Activated CD4-positive, alpha-beta T cell treated with anti-CD3 and anti-CD28 coated beads, Interleukin-2, amount 10 ng/mL, durations not matched to agents 7 days and 5 days (primary cell): ENCODE measurements around the gene P2RX7. TPM values are rescaled to one million over a fixed set of nuclear protein-coding genes. Genes with fewer than 3 reads are reported as not detected.

Experiments
- CTCF ChIA-PET: fragments of 350-600 bp; sonication (Branson Sonifier 250); formaldehyde crosslinking; loops from one replicate; lab custom pipeline; 2021; ENCODE audit warnings: antibody characterized with exemption; lab: Charles Lee
- POLR2A ChIA-PET: fragments of 350-600 bp; sonication (Branson Sonifier 250); formaldehyde crosslinking; loops from one replicate; lab custom pipeline; 2021; ENCODE audit warnings: antibody characterized with exemption; lab: Charles Lee
- DNase-seq: peaks from one replicate; pipeline ENCODE4 v3.0.0-alpha.2; 2020
- H3K27ac Mint-ChIP-seq: one replicate; pipeline ENCODE4 v1.8.0; 2021; ENCODE audit warnings: mild to moderate bottlenecking, moderate library complexity, mixed read lengths
- H3K27me3 Mint-ChIP-seq: one replicate; pipeline ENCODE4 v1.8.0; 2021; ENCODE audit warnings: mixed read lengths
- H3K36me3 Mint-ChIP-seq: one replicate; pipeline ENCODE4 v1.8.0; 2021; ENCODE audit warnings: low read depth, mixed read lengths
- H3K4me1 Mint-ChIP-seq: one replicate; pipeline ENCODE4 v1.8.0; 2021; ENCODE audit warnings: mixed read lengths
- H3K4me3 Mint-ChIP-seq: one replicate; pipeline ENCODE4 v1.8.0; 2021; ENCODE audit warnings: mild to moderate bottlenecking, moderate library complexity, mixed read lengths
- H3K9me3 Mint-ChIP-seq: one replicate; pipeline ENCODE4 v1.8.0; 2021; ENCODE audit warnings: mixed read lengths
- total RNA-seq, 2 experiments: library from RNA; stranded (reverse); gene quantifications; one replicate each; pipeline ENCODE4 v1.2.3, GENCODE V29; 2021

Gene P2RX7
- 10 to 100 TPM; 19.8 to 21.4 TPM for total RNA-seq

DNA sequence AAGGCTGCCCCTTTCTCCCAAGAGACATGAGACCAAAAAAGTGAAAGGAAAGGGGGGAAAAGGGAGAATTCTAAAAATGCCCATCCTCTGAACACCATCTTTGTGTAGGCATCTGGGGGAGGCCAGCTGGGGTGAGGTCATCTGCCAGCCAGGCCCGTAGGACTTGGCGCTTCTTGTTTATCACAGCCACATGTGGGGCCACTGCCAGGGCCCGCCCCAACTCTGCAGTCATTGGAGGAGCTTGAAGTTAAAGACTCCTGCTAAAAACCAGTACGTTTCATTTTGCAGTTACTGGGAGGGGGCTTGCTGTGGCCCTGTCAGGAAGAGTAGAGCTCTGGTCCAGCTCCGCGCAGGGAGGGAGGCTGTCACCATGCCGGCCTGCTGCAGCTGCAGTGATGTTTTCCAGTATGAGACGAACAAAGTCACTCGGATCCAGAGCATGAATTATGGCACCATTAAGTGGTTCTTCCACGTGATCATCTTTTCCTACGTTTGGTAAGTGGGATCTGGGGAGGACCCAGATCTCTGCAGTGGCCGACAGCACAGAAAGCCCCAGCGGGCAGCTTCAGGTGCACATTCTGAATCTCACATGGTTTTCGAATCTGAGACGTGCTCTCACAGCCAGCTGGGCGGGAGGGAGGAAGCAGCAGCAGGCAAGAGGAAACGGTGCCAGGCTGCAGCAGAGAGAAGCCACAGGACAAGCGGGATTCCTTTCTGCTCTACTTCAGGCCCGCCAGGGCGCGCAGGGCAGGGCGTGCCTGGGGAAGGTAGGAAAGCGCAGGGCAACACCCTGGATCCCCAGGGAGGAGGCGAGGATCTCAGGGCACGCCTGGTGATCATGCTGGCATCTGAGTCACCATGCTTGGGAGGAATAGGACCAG lies at the start of gene P2RX7:
Gene P2RX7 (plus strand): TSS at position 276 of the 881 bp plus-strand sequence. CDS start 95 bp downstream, at position 371.
- DNase-seq, result peak; percentile 56
- Mint-ChIP-seq H3K27ac (peak within 1 kb of the TSS; percentile 84), H3K36me3 (peaks cover 37% of the 10 kb centered on the region), H3K4me3 (peak within 1 kb of the TSS; percentile 86), H3K27me3 (no peaks in the 10 kb centered on the region), H3K4me1 (peaks cover 73% of the 10 kb centered on the region), H3K9me3 (peaks cover 6% of the 10 kb centered on the region)
- CTCF ChIA-PET, result interaction anchor here (0.7 to 0.9 kb wide), 4 partner anchors 8 to 73 kb away, joined by 3 to 4 read pairs (median 4); no protein-coding TSS in a partner anchor
- POLR2A ChIA-PET, result no interaction called here

DNA sequence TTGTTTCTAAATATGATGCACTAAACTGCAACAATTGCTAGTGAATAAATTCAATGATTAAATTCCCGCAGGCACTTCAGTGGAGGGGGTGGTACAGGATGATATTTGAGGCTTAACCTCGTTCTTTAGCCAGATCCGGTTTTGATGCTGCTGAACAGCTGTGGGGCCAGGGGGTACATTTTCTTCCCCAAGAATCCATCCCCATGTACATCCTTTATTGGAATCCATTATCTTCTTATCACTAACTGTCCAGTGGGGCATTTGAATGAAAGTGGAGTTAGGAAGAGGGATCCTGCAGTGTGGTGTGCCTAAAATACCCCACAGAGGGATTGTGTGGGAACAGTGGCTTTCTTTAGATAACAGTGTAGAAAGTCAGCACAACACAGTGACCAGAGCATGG lies 48.4 kb upstream of the P2RX7 start:
- ChIA-PET CTCF (interaction anchor here (2.6 kb wide), 1 partner anchor 24 kb away, joined by 9 read pairs; no protein-coding TSS in a partner anchor), POLR2A (no interaction called here)
- H3K27ac Mint-ChIP-seq, result no peak overlapping the region
- H3K36me3 Mint-ChIP-seq, result no peaks in the 10 kb centered on the region
- peaks cover 22% of the 10 kb centered on the region for H3K4me1 Mint-ChIP-seq
- no peaks in the 10 kb centered on the region for H3K9me3 Mint-ChIP-seq
- DNase-seq, result no peak
- peaks cover 4% of the 10 kb centered on the region for H3K27me3 Mint-ChIP-seq
- no peak overlapping the region for H3K4me3 Mint-ChIP-seq

DNA sequence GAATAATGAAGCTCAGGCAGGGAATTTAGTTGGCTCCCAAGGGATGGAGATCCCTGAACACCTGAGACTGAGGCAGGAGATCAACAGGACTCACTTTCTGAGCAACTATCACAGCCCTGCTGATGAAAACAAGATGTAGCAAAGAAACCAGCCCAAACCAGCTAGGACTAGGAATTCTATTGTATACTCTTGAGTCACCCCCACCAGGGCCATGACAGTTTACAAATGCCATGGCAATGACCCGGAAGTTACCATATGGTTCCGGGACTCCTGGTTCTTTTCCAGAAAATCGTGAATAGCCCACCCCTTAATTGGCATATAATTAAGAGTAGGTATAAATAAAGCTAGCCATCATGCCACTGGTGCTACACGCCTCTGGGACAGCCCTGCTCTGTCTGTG lies 47.6 kb upstream of the P2RX7 start:
- ChIA-PET POLR2A (no interaction called here), CTCF (interaction anchor here (2.2 kb wide), 1 partner anchor 25 kb away, joined by 8 read pairs; no protein-coding TSS in a partner anchor)
- H3K4me3 Mint-ChIP-seq, result no peak overlapping the region

DNA sequence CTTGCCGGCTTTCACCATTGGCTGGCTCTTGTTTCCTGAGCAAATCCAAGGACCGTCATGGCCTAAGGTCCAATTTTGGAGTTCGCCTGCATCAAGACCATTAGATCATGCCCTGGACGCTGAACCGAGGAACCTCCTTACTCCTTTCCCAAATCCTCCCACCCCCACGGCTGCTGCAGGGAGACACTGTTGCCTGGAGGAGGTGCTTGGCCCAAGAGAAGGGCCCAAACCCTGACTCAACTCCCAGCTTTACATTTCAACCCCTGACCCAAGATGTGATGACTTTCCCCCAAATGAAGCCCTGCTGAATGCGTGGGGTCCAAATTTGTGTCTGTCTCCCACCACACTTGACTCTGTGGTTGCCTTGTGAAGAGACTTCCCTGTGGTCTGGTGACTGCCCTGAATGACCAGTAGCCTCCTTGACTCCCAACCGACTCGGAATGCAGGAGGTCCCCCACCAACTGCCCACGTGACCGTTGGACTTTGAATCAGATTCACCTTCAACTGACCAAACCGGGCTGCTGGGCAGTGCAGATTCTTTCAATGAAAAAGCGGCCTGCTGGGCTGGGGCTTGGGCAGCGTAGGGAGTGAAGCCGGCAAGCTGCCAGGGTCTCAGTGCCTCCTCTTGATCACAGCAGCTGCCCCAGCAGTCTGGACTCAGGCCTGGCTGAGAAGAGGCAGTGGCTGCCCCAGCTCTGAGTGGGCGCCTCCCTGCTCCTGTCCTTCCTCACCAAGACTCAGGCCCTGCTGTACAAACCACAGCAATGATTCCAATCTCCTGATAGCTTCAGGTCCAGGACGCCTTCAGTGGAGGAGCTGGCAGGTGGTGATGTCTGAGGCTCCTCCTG lies 46.9 kb upstream of the P2RX7 start:
- H3K36me3 Mint-ChIP-seq, result no peaks in the 10 kb centered on the region
- ChIA-PET POLR2A (no interaction called here), CTCF (interaction anchor here (0.6 to 2.2 kb wide), 2 partner anchors 26 to 107 kb away, joined by 3 to 8 read pairs; no protein-coding TSS in a partner anchor)
- no peak for DNase-seq
- peaks cover 4% of the 10 kb centered on the region for H3K27me3 Mint-ChIP-seq
- no peak overlapping the region for H3K27ac Mint-ChIP-seq
- H3K4me3 Mint-ChIP-seq, result no peak overlapping the region
- H3K4me1 Mint-ChIP-seq, result peaks cover 22% of the 10 kb centered on the region
- no peaks in the 10 kb centered on the region for H3K9me3 Mint-ChIP-seq

More for the DNA sequence above, 47.6 kb upstream of the P2RX7 start:
- H3K36me3 Mint-ChIP-seq, result no peaks in the 10 kb centered on the region
- H3K27ac Mint-ChIP-seq, result no peak overlapping the region
- no peaks in the 10 kb centered on the region for H3K9me3 Mint-ChIP-seq
- H3K4me1 Mint-ChIP-seq, result peaks cover 22% of the 10 kb centered on the region
- peaks cover 4% of the 10 kb centered on the region for H3K27me3 Mint-ChIP-seq
- no peak for DNase-seq

DNA sequence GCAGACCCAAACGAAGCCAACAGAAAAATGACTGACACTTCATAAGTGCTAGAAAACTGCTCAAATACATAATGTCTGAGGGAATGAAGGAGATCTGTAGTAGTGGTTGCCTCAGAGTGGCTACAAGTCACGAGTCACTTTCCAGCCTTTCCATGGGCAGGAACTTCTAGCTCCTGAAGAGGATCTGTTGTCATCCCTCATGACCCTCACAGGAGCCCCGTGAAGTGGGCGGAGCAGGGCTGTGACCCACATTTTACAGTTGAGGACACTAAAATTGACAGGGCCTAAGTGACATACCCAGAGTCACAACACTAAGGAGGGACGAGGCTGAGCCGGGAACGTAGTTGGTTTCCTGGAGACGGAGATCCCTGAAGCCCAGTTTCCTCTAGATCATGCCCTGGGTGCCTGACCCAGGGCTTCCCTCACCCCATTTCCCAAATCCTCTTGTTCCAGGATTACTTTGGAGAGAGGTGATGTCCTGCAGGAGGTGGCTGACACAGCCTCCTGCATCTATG lies 45.8 kb upstream of the P2RX7 start:
- H3K4me3 Mint-ChIP-seq, result no peak overlapping the region
- no peaks in the 10 kb centered on the region for H3K27me3 Mint-ChIP-seq
- ChIA-PET CTCF (interaction anchor here (0.6 to 2.2 kb wide), 3 partner anchors 13 to 390 kb away, joined by 3 to 8 read pairs (median 4); no protein-coding TSS in a partner anchor), POLR2A (no interaction called here)
- peaks cover 3% of the 10 kb centered on the region for H3K9me3 Mint-ChIP-seq
- no peak overlapping the region for H3K27ac Mint-ChIP-seq
- DNase-seq, result no peak
- H3K36me3 Mint-ChIP-seq, result no peaks in the 10 kb centered on the region
- peaks cover 30% of the 10 kb centered on the region for H3K4me1 Mint-ChIP-seq

DNA sequence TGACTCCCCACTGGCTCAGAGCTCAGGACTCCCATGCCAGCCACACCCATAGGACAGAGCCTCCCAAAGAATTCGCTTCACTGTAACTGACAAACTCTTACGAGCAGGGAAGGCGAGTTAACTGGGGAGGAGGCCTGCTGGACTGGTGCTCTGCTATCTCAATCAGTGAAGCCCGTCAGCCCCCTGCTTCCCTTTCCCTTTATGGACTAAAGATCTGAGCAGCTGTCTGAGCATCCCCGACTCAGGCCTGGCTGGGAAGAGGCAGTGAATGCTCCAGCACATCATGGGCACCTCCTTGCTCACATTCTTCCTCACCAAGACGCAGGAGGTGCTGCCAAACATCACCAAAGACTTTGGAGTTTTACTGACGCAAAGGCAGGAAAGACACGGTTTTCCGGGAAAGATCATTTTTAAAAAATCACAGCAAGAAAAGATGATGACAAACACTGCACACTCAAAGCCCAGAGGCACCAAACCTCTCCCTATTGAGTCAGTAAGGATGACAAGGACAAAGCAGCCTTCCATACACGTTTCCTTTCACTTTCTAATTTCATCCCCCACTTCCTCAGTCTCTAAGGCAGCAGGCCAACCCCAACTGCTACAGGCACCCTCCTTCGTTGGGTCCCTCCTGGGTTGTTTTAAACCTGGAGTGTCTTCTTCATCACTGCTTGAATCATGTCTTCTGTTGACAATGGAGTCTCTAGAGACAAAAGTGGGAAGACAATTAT lies 45.0 kb upstream of the P2RX7 start:
- Mint-ChIP-seq H3K4me3 (no peak overlapping the region), H3K4me1 (peaks cover 38% of the 10 kb centered on the region), H3K27ac (peak overlapping the region; percentile 80), H3K36me3 (no peaks in the 10 kb centered on the region), H3K9me3 (peaks cover 7% of the 10 kb centered on the region), H3K27me3 (no peaks in the 10 kb centered on the region)
- CTCF ChIA-PET, result interaction anchor here (1.0 kb wide), 1 partner anchor 12 kb away, joined by 4 read pairs; no protein-coding TSS in a partner anchor
- POLR2A ChIA-PET, result no interaction called here
- DNase-seq, result no peak

DNA sequence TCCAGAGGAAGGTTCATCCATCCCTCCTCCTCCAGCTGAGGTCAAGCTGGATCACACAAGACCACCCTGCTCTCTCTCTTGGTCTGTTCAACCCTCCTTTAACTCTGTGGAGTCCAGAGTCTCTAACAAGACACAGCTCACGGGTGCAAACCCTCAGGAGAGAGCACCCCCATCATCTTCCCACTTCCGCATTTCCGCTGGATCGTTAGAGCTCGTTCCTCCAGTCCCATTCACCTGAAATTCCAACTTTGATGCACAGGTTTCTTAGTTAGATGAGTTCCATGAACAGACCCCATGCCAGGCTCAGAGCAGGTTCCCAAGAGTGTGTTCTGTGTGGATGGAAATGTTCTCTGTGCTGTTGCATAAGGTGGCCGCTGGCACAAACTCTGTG lies 44.5 kb upstream of the P2RX7 start:
- CTCF ChIA-PET, result interaction anchor here (1.4 kb wide), 1 partner anchor 9 kb away, joined by 3 read pairs; no protein-coding TSS in a partner anchor
- H3K36me3 Mint-ChIP-seq, result peaks cover 4% of the 10 kb centered on the region

DNA sequence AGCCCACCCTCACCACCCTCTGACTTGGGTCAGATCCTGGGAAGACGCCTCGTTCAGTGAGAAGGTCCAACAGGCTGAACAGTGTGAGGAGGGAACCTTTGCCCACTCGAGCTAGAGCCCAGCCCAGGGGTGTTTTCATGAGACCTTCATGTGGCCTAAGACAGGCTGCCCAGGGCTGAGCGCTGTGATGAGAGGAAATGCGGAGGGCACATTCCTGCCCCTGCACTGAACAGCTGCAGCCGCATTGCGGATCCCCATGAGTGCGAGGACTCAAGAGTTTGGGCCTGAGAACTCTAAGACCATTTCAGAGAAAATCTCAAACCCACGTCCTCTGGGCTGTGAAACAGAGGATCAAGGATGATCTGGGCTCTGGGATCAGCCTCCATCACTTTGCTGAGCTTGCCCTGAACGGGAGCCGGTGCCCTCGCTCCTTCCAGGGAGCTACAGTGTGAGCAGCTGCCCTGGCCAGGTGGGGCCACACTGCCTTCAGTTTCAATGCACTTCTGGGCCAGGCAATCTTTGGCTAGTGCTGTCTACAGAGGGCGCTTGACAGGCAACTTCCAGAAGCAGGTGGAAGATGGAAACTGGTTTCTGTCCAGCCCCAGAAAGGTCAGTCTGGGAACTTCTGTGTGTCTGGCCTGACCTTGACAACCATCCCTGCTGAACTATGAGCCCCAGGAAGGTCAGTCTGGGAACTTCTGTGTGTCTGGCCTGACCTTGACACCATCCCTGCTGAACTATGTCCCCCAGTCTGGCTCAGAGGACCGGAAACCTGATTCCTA lies 43.5 kb upstream of the P2RX7 start:
- peaks cover under 1% of the 10 kb centered on the region for H3K27me3 Mint-ChIP-seq
- peaks cover 4% of the 10 kb centered on the region for H3K36me3 Mint-ChIP-seq
- no peak for DNase-seq
- no peak overlapping the region for H3K4me3 Mint-ChIP-seq
- ChIA-PET POLR2A (interaction anchor here (0.5 kb wide), 1 partner anchor 51 kb away, joined by 4 read pairs; no protein-coding TSS in a partner anchor), CTCF (interaction anchor here (1.4 kb wide), 1 partner anchor 10 kb away, joined by 3 read pairs; no protein-coding TSS in a partner anchor)
- peaks cover 12% of the 10 kb centered on the region for H3K9me3 Mint-ChIP-seq
- peaks cover 50% of the 10 kb centered on the region for H3K4me1 Mint-ChIP-seq
- no peak overlapping the region for H3K27ac Mint-ChIP-seq

More for the DNA sequence above, 44.5 kb upstream of the P2RX7 start:
- Mint-ChIP-seq H3K4me3 (no peak overlapping the region), H3K27me3 (no peaks in the 10 kb centered on the region), H3K4me1 (peaks cover 44% of the 10 kb centered on the region), H3K27ac (no peak overlapping the region), H3K9me3 (peaks cover 11% of the 10 kb centered on the region)
- no peak for DNase-seq
- POLR2A ChIA-PET, result no interaction called here

DNA sequence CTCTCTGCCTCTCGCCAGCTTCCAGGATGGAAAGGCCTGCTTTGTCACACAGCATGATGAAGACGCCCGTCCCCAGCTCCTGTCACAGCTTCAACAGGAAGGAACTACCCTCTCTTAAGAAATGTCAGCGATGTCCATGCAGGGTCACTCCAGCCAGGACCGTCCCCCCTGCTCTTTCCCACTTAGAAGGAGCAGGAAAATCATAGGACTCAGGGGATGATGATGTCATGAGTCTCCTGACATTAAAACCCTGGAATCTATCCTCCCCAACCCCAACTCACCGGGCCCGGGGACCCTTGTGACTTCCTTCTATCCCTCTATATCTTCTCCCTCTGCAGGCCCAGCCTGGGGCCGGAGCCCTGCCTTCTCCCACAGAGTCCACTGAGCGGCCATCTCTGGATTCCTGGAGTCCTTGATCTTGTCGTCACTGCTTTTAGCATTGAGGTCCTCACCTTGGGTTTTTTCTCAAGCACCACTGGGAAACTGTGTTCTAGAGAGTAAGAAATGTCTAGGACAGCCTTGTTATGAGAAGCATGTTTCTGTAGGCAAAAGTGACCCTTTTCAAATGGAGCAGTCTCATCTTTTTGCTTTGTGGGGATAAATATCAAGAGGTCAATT lies 42.8 kb upstream of the P2RX7 start:
- no peak overlapping the region for H3K27ac Mint-ChIP-seq
- CTCF ChIA-PET, result interaction anchor here (1.4 kb wide), 1 partner anchor 10 kb away, joined by 3 read pairs; no protein-coding TSS in a partner anchor
- no peak overlapping the region for H3K4me3 Mint-ChIP-seq
- POLR2A ChIA-PET, result interaction anchor here (0.5 kb wide), 1 partner anchor 52 kb away, joined by 4 read pairs; no protein-coding TSS in a partner anchor
- DNase-seq, result no peak
- peaks cover 4% of the 10 kb centered on the region for H3K27me3 Mint-ChIP-seq
- peaks cover 54% of the 10 kb centered on the region for H3K4me1 Mint-ChIP-seq
- peaks cover 4% of the 10 kb centered on the region for H3K36me3 Mint-ChIP-seq
- peaks cover 15% of the 10 kb centered on the region for H3K9me3 Mint-ChIP-seq

DNA sequence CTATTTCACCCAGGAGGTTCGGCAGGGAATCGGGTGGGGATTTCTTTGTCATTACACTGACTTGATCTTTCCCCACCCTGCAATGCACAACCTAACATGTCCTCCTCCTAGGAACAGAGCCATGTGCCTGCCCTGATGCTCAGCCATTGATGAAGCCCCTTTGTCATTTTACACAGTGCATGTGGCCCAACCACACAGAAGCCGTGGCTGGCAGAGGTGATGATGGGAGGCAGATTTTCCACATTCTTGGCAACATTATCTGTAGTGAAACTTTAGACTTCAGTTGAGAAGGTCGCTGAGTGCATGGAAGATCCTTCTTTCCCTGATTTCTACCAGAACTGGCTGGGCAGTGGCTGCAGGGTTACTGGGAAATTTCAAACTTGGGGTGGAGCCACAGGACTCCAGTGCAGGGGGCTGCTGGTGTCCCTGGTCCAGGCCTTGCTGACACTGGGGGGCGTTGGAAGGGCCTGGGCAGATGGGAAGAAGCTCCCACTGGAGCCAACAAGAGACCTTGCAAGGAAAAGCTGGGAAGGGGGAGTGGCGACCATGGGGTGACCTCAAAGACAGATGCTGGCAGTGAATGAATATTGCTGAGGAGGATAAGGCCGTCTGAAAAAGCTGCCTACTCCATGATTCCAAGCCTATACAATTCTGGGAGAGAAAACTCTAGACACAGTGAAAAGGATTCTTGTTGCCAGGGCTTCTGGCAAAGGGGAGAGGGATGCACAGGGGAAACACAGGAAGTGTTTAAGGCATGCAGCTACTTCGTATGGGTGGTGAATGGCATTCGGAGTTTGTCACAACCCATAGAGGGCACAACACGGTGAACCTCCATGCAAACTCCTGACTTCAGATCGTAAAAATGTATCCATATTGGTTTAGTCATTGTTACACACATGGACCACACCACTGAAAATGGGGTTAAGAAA lies 41.8 kb upstream of the P2RX7 start:
- ChIA-PET CTCF (interaction anchor here (1.0 to 3.0 kb wide), 2 partner anchors 31 to 38 kb away, joined by 4 to 8 read pairs; no protein-coding TSS in a partner anchor), POLR2A (no interaction called here)
- H3K27ac Mint-ChIP-seq, result no peak overlapping the region
- peaks cover 15% of the 10 kb centered on the region for H3K9me3 Mint-ChIP-seq
- peaks cover 7% of the 10 kb centered on the region for H3K27me3 Mint-ChIP-seq
- peaks cover 4% of the 10 kb centered on the region for H3K36me3 Mint-ChIP-seq
- no peak for DNase-seq
- H3K4me1 Mint-ChIP-seq, result peaks cover 63% of the 10 kb centered on the region
- H3K4me3 Mint-ChIP-seq, result no peak overlapping the region
